Glomerular visceral epithelial cell (primary cell): Measurements from ENCODE around the gene CNTN5.

Source experiments
- DNase-seq: peaks from one replicate; pipeline ENCODE4 v3.0.0-alpha.2; 2016; ENCODE audit errors: extremely low spot score

CNTN5 gene

DNA sequence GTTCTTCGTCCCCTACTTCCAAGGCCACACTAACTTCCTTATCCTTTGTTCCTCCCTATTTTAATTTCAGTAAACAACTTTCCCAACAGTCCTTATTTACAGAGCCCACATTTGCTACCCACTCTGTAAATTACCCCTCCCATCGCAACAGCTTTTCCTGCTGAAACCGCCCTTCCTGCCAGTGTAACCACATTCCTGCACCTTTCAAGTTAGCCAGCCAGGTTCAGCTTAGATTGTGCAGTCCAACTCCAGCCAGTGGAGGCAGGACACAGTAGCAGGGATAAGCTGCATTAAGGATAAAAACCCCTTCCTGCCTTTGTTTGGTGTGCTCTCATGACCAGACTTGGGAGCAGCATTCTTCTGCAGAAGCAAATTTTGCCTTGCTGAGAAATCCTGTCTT lies 898.0 kb downstream of the CNTN5 start:
- no peak for DNase-seq

- DNase-seq = peak; percentile 4
Measured at GRCh38 chr11:99920956-99921355, 900.2 kb downstream of the CNTN5 start.

DNA sequence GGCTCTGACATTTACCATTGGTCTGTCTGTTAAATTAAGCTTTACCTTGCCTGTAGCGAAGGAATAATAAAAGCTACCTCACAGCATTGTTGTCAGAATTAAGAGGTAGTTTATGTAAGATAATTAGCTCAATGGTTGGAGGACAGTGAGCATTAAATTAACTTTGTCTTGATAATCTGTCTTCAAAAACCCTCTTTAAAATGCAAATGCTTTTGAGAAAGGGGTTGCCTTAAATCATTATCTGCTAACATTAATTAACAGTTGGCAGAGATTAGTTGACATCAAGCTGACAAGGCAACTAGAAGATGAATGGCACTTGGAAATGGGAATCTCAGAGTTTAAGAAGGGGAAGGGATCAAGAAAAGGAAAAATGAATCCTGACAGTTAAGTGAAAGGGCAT lies 905.2 kb downstream of the CNTN5 start:
- DNase-seq = no peak

- no peak for DNase-seq
Measured at GRCh38 chr11:99932684-99933083, 911.9 kb downstream of the CNTN5 start.

DNA sequence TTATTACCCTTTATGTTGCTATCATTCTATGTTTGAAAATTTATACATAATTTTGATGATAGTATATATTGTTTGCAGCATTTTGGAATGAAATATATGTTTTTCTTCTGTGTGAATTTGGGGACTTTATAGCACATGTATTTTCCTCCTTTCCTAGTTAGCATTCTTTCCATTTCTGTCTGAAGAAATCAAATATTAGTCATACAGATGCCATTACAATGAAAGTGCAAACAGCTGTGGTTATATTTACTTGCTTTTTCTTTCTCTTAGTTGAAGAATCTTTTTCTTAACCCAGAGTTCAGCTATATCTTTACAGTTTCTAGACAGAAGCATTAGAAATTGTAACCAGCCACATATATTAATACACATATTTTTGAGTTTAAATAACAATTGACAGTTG lies 913.3 kb downstream of the CNTN5 start:
- DNase-seq = no peak

GRCh38 chr11:99937330-99937729 lies 916.6 kb downstream of the CNTN5 start:
- DNase-seq = no peak

DNA sequence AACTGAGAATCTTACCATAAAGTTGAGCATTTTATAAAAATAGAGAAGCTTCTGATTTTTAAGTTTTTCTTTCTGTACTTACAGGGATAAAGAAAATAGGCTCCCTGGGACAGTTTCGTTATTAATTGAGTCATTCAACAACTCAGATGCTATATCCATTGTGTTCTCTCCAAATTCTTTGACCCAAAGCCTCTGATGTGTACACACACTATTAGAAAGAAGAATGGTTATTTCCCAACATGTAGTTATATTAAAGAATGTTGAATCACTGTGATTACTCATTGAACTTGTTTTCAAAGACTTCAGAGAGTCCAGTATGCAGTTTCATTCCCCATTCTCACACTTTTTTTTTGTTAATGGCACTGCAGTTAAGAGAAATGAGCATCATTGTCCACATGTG lies 932.1 kb downstream of the CNTN5 start:
- peak; percentile 20 for DNase-seq

DNA sequence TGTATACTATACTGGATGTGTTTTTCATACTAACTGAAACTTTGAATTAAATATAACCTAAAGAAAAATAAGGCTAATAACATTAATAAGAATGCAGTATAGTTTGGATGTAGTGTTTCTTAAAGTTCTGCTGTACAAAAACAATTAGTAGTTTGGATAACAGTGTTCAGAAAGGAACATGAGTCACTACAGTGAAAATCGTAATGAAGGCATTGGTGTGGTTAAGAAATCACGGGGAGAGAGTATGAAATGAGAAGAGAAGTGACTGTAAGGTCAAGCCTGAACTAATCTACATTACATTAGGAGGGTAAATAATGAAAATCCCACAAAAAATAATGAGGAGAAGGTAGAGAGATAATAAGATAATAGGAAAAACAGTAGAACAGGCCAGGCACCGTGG lies 939.8 kb downstream of the CNTN5 start:
- no peak for DNase-seq

DNA sequence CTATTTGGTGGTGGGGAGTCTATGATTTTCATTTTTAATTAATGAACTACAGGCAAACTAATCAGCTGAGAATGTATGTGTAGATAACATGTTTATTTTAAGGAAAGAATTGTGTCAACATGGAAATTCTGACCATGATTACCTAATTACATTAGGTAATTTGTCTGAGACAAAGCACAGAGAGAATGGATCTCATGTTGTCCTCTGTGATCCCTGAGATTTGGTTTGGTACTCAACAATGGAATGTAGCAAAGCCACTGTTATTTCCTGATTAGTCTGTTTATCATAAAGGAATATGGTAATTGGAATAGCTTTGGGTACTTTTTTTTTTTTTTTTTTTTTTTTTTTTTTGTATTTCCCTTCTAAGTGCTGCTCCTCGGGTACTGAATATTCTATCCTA lies 947.6 kb downstream of the CNTN5 start:
- no peak for DNase-seq

DNA sequence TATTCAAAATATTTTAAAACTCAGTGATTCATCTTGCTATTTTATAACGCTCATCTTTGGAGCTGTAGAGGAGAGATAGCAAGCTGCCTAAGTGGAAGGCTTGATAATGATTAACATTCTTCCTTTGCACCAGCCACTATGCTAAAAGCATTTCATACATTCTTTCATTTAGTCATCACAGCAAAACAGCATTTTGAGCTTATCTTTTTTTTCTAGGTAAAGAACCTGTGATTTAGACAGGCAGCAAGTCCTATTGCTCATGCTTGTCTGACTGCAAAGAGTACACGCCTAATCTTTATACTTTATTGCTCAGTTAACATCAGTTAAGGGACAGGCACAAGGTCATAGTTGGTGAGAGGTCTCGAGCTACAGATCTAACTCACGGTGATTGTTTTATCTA lies 953.2 kb downstream of the CNTN5 start:
- peak; percentile 67 for DNase-seq

- no peak for DNase-seq
Measured at GRCh38 chr11:99979042-99979441, 958.3 kb downstream of the CNTN5 start.

- DNase-seq = no peak
Measured at GRCh38 chr11:99987821-99988470, 967.2 kb downstream of the CNTN5 start.

DNA sequence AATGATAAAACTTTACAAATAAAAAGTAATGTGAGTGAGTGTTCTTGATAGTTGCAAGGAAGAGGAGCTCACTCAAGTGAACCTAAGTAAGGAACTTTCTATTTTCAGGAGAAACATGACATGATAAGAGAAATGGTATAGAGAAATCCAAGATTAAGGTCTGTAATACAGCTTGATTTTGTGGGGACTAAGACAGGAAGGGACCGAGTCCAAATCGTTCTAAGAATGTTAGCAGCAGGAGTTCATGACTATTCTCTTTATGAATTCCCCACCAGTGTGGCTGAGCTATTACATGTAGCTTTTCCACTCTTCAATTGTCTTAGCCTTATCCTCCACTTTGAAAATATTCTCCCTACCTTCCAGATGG lies 967.7 kb downstream of the CNTN5 start:
- DNase-seq = no peak

- no peak for DNase-seq
Measured at GRCh38 chr11:100003985-100004384, 983.2 kb downstream of the CNTN5 start.

- DNase-seq = peak; percentile 12
Measured at GRCh38 chr11:100004541-100004940, 983.8 kb downstream of the CNTN5 start.

GRCh38 chr11:100008417-100008816 lies 987.7 kb downstream of the CNTN5 start:
- DNase-seq = no peak

- DNase-seq = no peak
Measured at GRCh38 chr11:100009728-100010127, 989.0 kb downstream of the CNTN5 start.

GRCh38 chr11:100010393-100010792 lies 989.6 kb downstream of the CNTN5 start:
- DNase-seq = no peak

GRCh38 chr11:100011697-100012096 lies 990.9 kb downstream of the CNTN5 start:
- no peak for DNase-seq

DNA sequence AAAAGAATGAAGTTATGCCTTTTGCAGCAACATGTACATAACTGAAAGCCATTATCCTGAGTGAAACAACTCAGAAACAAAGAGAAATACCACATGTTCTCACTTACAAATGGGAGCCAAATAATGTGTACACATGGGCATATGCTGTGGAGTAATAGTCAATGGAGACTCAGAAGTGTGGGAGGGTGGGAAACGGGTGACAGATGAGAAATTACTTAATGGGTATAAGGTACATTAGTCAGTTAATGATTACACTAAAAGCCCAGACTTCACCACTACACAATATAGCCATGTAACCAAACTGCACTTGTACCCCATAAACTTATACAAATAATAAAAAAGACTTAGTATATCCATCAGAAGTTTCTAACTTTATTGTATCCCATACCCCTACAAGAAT lies 992.3 kb downstream of the CNTN5 start:
- DNase-seq = no peak

DNA sequence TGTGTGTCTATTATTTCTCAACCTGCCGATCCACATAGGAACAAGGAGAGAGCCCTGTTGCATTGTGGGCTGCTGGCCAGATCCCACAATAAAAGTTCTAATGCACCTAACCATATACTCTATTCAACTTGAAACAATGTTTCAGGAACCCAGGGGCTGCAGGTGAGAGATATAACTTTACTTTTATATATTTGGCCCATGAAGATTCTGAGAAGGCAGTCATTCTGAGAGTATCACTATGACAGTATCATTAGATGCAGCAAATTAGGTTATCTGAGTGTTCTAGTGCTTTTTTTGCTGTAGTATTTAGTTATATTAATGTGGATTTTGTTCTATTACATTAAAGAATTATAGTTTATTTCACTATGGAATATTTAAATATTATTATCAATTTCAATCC lies 1011.2 kb downstream of the CNTN5 start:
- DNase-seq = no peak

DNA sequence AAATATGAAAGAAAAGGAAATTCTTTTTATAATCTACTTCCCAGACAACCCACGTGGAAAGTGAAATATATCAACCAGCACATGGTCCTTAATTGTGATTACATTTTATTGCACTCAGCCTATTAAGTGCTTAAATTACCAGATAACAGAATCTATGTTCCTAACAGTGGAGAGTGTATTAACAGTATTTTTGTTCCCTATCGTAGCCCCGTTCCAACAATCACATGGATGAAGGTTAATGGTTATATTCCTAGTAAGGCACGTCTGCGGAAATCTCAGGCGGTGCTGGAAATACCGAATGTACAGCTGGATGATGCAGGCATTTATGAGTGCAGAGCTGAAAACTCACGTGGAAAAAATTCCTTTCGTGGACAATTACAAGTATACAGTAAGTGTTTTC lies 1040.3 kb downstream of the CNTN5 start:
- DNase-seq = no peak

- DNase-seq = no peak
Measured at GRCh38 chr11:100066399-100066798, 1045.7 kb downstream of the CNTN5 start.

GRCh38 chr11:100068116-100068515 lies 1047.4 kb downstream of the CNTN5 start:
- DNase-seq = no peak
